Keratinocyte (primary cell): ENCODE data around the gene CFAP69. TPM values are rescaled to one million over a fixed set of nuclear protein-coding genes. Genes with fewer than 3 reads are reported as not detected.

Source experiments
- DNase-seq: peaks from one replicate; pipeline ENCODE4 v3.0.0-alpha.2; 2011; ENCODE audit warnings: low read depth, missing footprints, low spot score
- FAIRE-seq: peaks from 2 replicates; lab custom pipeline; 2011; peaks lifted over from hg19 to GRCh38; lab: Jason Lieb, UNC
- H2AFZ ChIP-seq: 2 replicates; pipeline ENCODE4 v1.6.0; 2012; ENCODE audit warnings: low read length, control low read depth, inconsistent platforms; ENCODE audit not compliant: control insufficient read depth
- H3K27ac ChIP-seq: 2 replicates; pipeline ENCODE4 v1.5.1; 2011; ENCODE audit warnings: low read length; ENCODE audit not compliant: control insufficient read depth, insufficient read depth
- H3K27me3 ChIP-seq: 3 replicates; pipeline ENCODE4 v1.6.0; 2011; ENCODE audit warnings: low read length; ENCODE audit not compliant: control insufficient read depth, insufficient read depth; ENCODE audit errors: extremely low read depth
- H3K36me3 ChIP-seq, 2 experiments: 2 replicates in 1 of 2; 3 replicates in 1 of 2; pipeline ENCODE4 v1.5.1; 2011; ENCODE audit warnings: low read length in 2 of 2, mild to moderate bottlenecking in 1 of 2; ENCODE audit not compliant: control insufficient read depth in 2 of 2, insufficient read depth in 2 of 2; ENCODE audit errors: extremely low read depth in 1 of 2
- H3K4me1 ChIP-seq: 3 replicates; pipeline ENCODE4 v1.5.1; 2011; ENCODE audit warnings: low read length; ENCODE audit not compliant: control insufficient read depth, insufficient read depth; ENCODE audit errors: extremely low read depth
- H3K4me2 ChIP-seq: 3 replicates; pipeline ENCODE4 v1.6.0; 2011; ENCODE audit warnings: low read depth, low read length; ENCODE audit not compliant: control insufficient read depth, insufficient read depth; ENCODE audit errors: extremely low read depth
- H3K4me3 ChIP-seq, 3 experiments: fragments of 200-600 bp in 1 of 3; sonication (generic) in 1 of 3; 2 replicates in 2 of 3; 3 replicates in 1 of 3; pipeline ENCODE4 v1.5.1; 2011 to 2016; ENCODE audit warnings: low read length in 3 of 3, mild to moderate bottlenecking in 3 of 3, control low read depth in 2 of 3, inconsistent platforms in 1 of 3, low read depth in 1 of 3, mixed read lengths in 1 of 3, mixed run types in 1 of 3, moderate library complexity in 1 of 3; ENCODE audit not compliant: control insufficient read depth in 2 of 3, insufficient read depth in 2 of 3; ENCODE audit errors: extremely low read depth in 1 of 3
- H3K79me2 ChIP-seq: 2 replicates; pipeline ENCODE4 v1.6.0; 2012; ENCODE audit warnings: low read length; ENCODE audit not compliant: control insufficient read depth, insufficient read depth
- H3K9ac ChIP-seq: 3 replicates; pipeline ENCODE4 v1.6.0; 2011; ENCODE audit warnings: low read length; ENCODE audit not compliant: control insufficient read depth, insufficient read depth; ENCODE audit errors: extremely low read depth
- H3K9me1 ChIP-seq: 3 replicates; pipeline ENCODE4 v1.6.0; 2011; ENCODE audit warnings: low read length; ENCODE audit not compliant: control insufficient read depth, insufficient read depth; ENCODE audit errors: extremely low read depth
- H3K9me3 ChIP-seq: 2 replicates; pipeline ENCODE4 v1.5.1; 2012; ENCODE audit warnings: low read depth, low read length; ENCODE audit not compliant: control insufficient read depth
- H4K20me1 ChIP-seq: 3 replicates; pipeline ENCODE4 v1.6.0; 2011; ENCODE audit warnings: low read length; ENCODE audit not compliant: control insufficient read depth, insufficient read depth; ENCODE audit errors: extremely low read depth
- CTCF ChIP-seq, 3 experiments: IDR thresholded peaks in 1 of 3; conservative IDR thresholded peaks in 1 of 3; optimal IDR thresholded peaks in 1 of 3; 2 replicates in 2 of 3; 3 replicates in 1 of 3; pipeline versions ENCODE3 to v1.5.1; 2011; ENCODE audit warnings: low read length in 3 of 3, mild to moderate bottlenecking in 3 of 3, moderate library complexity in 2 of 3, control low read depth in 1 of 3, inconsistent platforms in 1 of 3; ENCODE audit not compliant: insufficient read depth in 2 of 3; ENCODE audit errors: extremely low read depth in 1 of 3
- EZH2 ChIP-seq: IDR thresholded peaks from one replicate; pipeline ENCODE4 v1.6.1; 2012; ENCODE audit warnings: inconsistent platforms, mild to moderate bottlenecking, low read length, moderate library complexity
- dilution Hi-C: fragments of 300-500 bp; cut with MboI; formaldehyde crosslinking; loops from one replicate; pipeline ENCODE4 v1.7.0; 2020; ENCODE audit warnings: low sequenced_read_pairs; ENCODE audit not compliant: extremely low pct_ligation_motif_present
- polyA plus RNA-seq, 5 experiments: library from polyadenylated mRNA; depleted of rRNA in 3 of 5; stranded (reverse) in 3 of 5; stranded (forward) in 1 of 5; unstranded in 1 of 5; fragments of >200 nt; gene quantifications; 1 replicate in 1 of 5; 2 replicates in 3 of 5; 3 replicates in 1 of 5; pipeline versions ENCODE4 v1.2.1 to v1.2.3, GENCODE V29; 2011 to 2012; ENCODE audit warnings: missing spikeins in 2 of 5, low read depth in 1 of 5, low replicate concordance in 1 of 5

The CFAP69 gene
- polyA plus RNA-seq, 1 donor (not counting 4 experiments of a cell fraction or from before 2014, with no cell fraction given), result 1.6 TPM

- no peak overlapping the region for H2AFZ ChIP-seq
- no peak overlapping the region for H3K27ac ChIP-seq
- DNase-seq (no peak), FAIRE-seq (no peak)
- no peaks in the 10 kb centered on the region for H3K79me2 ChIP-seq
- H3K9ac ChIP-seq, result no peak overlapping the region
- no peak overlapping the region for H3K4me3 ChIP-seq
- no peak overlapping the region for H3K4me2 ChIP-seq
- no peaks in the 10 kb centered on the region for H3K9me1 ChIP-seq
- no peak for TF ChIP-seq CTCF (optimal IDR thresholded peaks at IDR 0.05 in 1 of 3, IDR thresholded peaks at IDR 0.05 in 1 of 3, conservative IDR thresholded peaks at IDR 0.05 in 1 of 3; ENCODE audit: extremely low read depth in 1 of 3, insufficient read depth in 2 of 3, low read length in 3 of 3)
- TF ChIP-seq EZH2, result no peak
- H3K36me3 ChIP-seq, result no peaks in the 10 kb centered on the region
- no peaks in the 10 kb centered on the region for H3K27me3 ChIP-seq
- no peaks in the 10 kb centered on the region for H4K20me1 ChIP-seq
- dilution Hi-C loops, result no loop called here
- no peaks in the 10 kb centered on the region for H3K4me1 ChIP-seq
- no peaks in the 10 kb centered on the region for H3K9me3 ChIP-seq
Measured at GRCh38 chr7:90224195-90224594, 20.8 kb upstream of the CFAP69 start.

GRCh38 chr7:90225181-90225580, 19.8 kb upstream of the CFAP69 start:
- H3K4me3 ChIP-seq, result no peak overlapping the region
- no peak for TF ChIP-seq EZH2
- TF ChIP-seq CTCF (optimal IDR thresholded peaks at IDR 0.05 in 1 of 3, IDR thresholded peaks at IDR 0.05 in 1 of 3, conservative IDR thresholded peaks at IDR 0.05 in 1 of 3; ENCODE audit: extremely low read depth in 1 of 3, insufficient read depth in 2 of 3, low read length in 3 of 3), result no peak

More at GRCh38 chr7:90225181-90225580, 19.8 kb upstream of the CFAP69 start:
- Histone ChIP-seq H4K20me1 (no peaks in the 10 kb centered on the region), H2AFZ (no peak overlapping the region), H3K4me2 (no peak overlapping the region), H3K27ac (no peak overlapping the region), H3K27me3 (no peaks in the 10 kb centered on the region), H3K9me3 (no peaks in the 10 kb centered on the region), H3K79me2 (no peaks in the 10 kb centered on the region), H3K9me1 (no peaks in the 10 kb centered on the region), H3K9ac (no peak overlapping the region), H3K4me1 (no peaks in the 10 kb centered on the region), H3K36me3 (no peaks in the 10 kb centered on the region)
- FAIRE-seq, result no peak
- dilution Hi-C loops, result no loop called here
- no peak for DNase-seq
